OCI-LY3 (cell line): ENCODE results near the gene FTO.

ENCODE experiments used
- H2AFZ ChIP-seq: fragments of 200-600, 300-600 bp; shearing (Covaris generic); 2 replicates; pipeline ENCODE4 v1.6.0; 2014; ENCODE audit warnings: antibody characterized with exemption, low read depth, low read length
- H3K27ac ChIP-seq: fragments of 200-600, 300-600 bp; sonication (generic); 2 replicates; pipeline ENCODE4 v1.5.1; 2014; ENCODE audit warnings: mild to moderate bottlenecking, low read length, moderate library complexity, mixed read lengths
- H3K27me3 ChIP-seq: fragments of 200-600, 300-600 bp; sonication (generic); 2 replicates; pipeline ENCODE4 v1.6.1; 2014; ENCODE audit warnings: low read depth, low read length, mixed read lengths
- H3K36me3 ChIP-seq: fragments of 200-600, 300-600 bp; sonication (generic); replicated peaks from 2 replicates; pipeline ENCODE3; 2014; ENCODE audit warnings: low read depth, low read length, mixed read lengths
- H3K4me1 ChIP-seq: fragments of 300-600, 200-600 bp; sonication (generic); 2 replicates; pipeline ENCODE4 v1.6.1; 2014; ENCODE audit warnings: low read length, mixed read lengths
- H3K4me2 ChIP-seq: fragments of 200-600, 300-600 bp; sonication (generic); 2 replicates; pipeline ENCODE4 v1.6.1; 2014; ENCODE audit warnings: low read length, mixed read lengths
- H3K4me3 ChIP-seq: fragments of 300-600, 200-600 bp; sonication (generic); 2 replicates; pipeline ENCODE4 v1.5.1; 2014; ENCODE audit warnings: antibody characterized with exemption, mild to moderate bottlenecking, low read length, moderate library complexity
- H3K79me2 ChIP-seq: fragments of 300-600, 200-600 bp; shearing (Covaris generic); 2 replicates; pipeline ENCODE4 v1.6.1; 2014; ENCODE audit warnings: mild to moderate bottlenecking, low read length, mixed read lengths
- H3K9ac ChIP-seq: fragments of 300-600, 200-600 bp; shearing (Covaris generic); 2 replicates; pipeline ENCODE4 v1.6.0; 2014; ENCODE audit warnings: mild to moderate bottlenecking, low read length, moderate library complexity
- H3K9me3 ChIP-seq: fragments of 200-600, 300-600 bp; shearing (Covaris generic); 2 replicates; pipeline ENCODE4 v1.6.1; 2014; ENCODE audit warnings: low read length, mixed read lengths; ENCODE audit not compliant: insufficient read depth
- H4K20me1 ChIP-seq: fragments of 200-600, 300-600 bp; sonication (generic); 2 replicates; pipeline ENCODE4 v1.6.1; 2016; ENCODE audit warnings: low read length, mixed read lengths; ENCODE audit not compliant: insufficient read depth
- EZH2phosphoT487 ChIP-seq: fragments of 200-600 bp; shearing (Covaris generic); IDR thresholded peaks from 2 replicates; pipeline ENCODE4 v1.6.1; 2018; ENCODE audit warnings: antibody characterized with exemption, mixed run types, low read depth
- TF ChIP-seq, protein P1 (sequence below): fragments of 200-600, 300-600 bp; sonication (generic); IDR thresholded peaks from 2 replicates; pipeline ENCODE4 v1.5.1; 2014; ENCODE audit warnings: antibody characterized with exemption, low read length, low read depth

The FTO gene

GRCh38 chr16:54060599-54061421 lies 356.9 kb downstream of the FTO start:
- Histone ChIP-seq H4K20me1 (no peaks in the 10 kb centered on the region), H3K27ac (no peak overlapping the region)
- TF ChIP-seq, protein P1, sequence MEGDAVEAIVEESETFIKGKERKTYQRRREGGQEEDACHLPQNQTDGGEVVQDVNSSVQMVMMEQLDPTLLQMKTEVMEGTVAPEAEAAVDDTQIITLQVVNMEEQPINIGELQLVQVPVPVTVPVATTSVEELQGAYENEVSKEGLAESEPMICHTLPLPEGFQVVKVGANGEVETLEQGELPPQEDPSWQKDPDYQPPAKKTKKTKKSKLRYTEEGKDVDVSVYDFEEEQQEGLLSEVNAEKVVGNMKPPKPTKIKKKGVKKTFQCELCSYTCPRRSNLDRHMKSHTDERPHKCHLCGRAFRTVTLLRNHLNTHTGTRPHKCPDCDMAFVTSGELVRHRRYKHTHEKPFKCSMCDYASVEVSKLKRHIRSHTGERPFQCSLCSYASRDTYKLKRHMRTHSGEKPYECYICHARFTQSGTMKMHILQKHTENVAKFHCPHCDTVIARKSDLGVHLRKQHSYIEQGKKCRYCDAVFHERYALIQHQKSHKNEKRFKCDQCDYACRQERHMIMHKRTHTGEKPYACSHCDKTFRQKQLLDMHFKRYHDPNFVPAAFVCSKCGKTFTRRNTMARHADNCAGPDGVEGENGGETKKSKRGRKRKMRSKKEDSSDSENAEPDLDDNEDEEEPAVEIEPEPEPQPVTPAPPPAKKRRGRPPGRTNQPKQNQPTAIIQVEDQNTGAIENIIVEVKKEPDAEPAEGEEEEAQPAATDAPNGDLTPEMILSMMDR: no peak
- TF ChIP-seq EZH2phosphoT487: no peak

GRCh38 chr16:54061454-54061853 lies 357.5 kb downstream of the FTO start:
- Histone ChIP-seq H3K4me1 (no peaks in the 10 kb centered on the region), H3K27ac (no peak overlapping the region), H4K20me1 (no peaks in the 10 kb centered on the region), H3K79me2 (no peaks in the 10 kb centered on the region), H3K4me2 (no peak overlapping the region), H3K9me3 (no peaks in the 10 kb centered on the region), H3K4me3 (no peak overlapping the region), H2AFZ (no peak overlapping the region), H3K27me3 (no peaks in the 10 kb centered on the region), H3K9ac (no peak overlapping the region), H3K36me3 (no peaks in the 10 kb centered on the region)
- TF ChIP-seq, protein P1: no peak

More at GRCh38 chr16:54060599-54061421, 356.9 kb downstream of the FTO start:
- Histone ChIP-seq H3K4me1 (no peaks in the 10 kb centered on the region), H3K4me3 (no peak overlapping the region), H3K36me3 (no peaks in the 10 kb centered on the region), H3K4me2 (no peak overlapping the region), H2AFZ (no peak overlapping the region), H3K27me3 (no peaks in the 10 kb centered on the region), H3K79me2 (no peaks in the 10 kb centered on the region), H3K9ac (no peak overlapping the region), H3K9me3 (no peaks in the 10 kb centered on the region)

GRCh38 chr16:54062361-54063278 lies 358.7 kb downstream of the FTO start:
- H3K4me2 ChIP-seq: no peak overlapping the region
- no peak overlapping the region for H3K27ac ChIP-seq
- H3K9me3 ChIP-seq: no peaks in the 10 kb centered on the region
- H4K20me1 ChIP-seq: no peaks in the 10 kb centered on the region
- H3K9ac ChIP-seq: no peak overlapping the region
- H3K27me3 ChIP-seq: no peaks in the 10 kb centered on the region
- H3K4me1 ChIP-seq: no peaks in the 10 kb centered on the region
- H3K4me3 ChIP-seq: no peak overlapping the region
- H2AFZ ChIP-seq: no peak overlapping the region
- no peaks in the 10 kb centered on the region for H3K36me3 ChIP-seq
- H3K79me2 ChIP-seq: no peaks in the 10 kb centered on the region
- TF ChIP-seq, protein P1: no peak
- TF ChIP-seq EZH2phosphoT487: no peak

GRCh38 chr16:54063279-54063773 lies 359.4 kb downstream of the FTO start:
- no peaks in the 10 kb centered on the region for H3K9me3 ChIP-seq
- H3K4me3 ChIP-seq: no peak overlapping the region

More at GRCh38 chr16:54063279-54063773, 359.4 kb downstream of the FTO start:
- H4K20me1 ChIP-seq: no peaks in the 10 kb centered on the region
- H3K9ac ChIP-seq: no peak overlapping the region
- no peaks in the 10 kb centered on the region for H3K79me2 ChIP-seq
- no peak overlapping the region for H3K4me2 ChIP-seq
- no peak overlapping the region for H2AFZ ChIP-seq
- H3K4me1 ChIP-seq: no peaks in the 10 kb centered on the region
- no peak overlapping the region for H3K27ac ChIP-seq
- no peaks in the 10 kb centered on the region for H3K27me3 ChIP-seq
- H3K36me3 ChIP-seq: no peaks in the 10 kb centered on the region
- TF ChIP-seq, protein P1: no peak
- TF ChIP-seq EZH2phosphoT487: no peak
